ENCODE results near the gene UBE2V1.
"Not testable (repeated sequence)": the region's sequence is repeated elsewhere in the genome, so short reads cannot be mapped to it uniquely, and the experiment has no call there.

The UBE2V1 gene

GRCh38 chr20:50137702-50138101, 24.8 kb upstream of the UBE2V1 start:
- not testable (repeated sequence) for DNase-seq (ENCODE audit: low spot score)

- DNase-seq (ENCODE audit: low spot score): no peak
Measured at GRCh38 chr20:50136822-50137599, 24.1 kb upstream of the UBE2V1 start.

GRCh38 chr20:50135157-50135556, 22.2 kb upstream of the UBE2V1 start:
- not testable (repeated sequence) for DNase-seq (ENCODE audit: low spot score)

GRCh38 chr20:50133474-50134217, 20.7 kb upstream of the UBE2V1 start:
- DNase-seq (ENCODE audit: low spot score): no peak

GRCh38 chr20:50133041-50133440, 20.1 kb upstream of the UBE2V1 start:
- DNase-seq (ENCODE audit: low spot score): no peak

GRCh38 chr20:50130995-50131394, 18.0 kb upstream of the UBE2V1 start:
- peak; percentile 64 for DNase-seq (ENCODE audit: low spot score)

- no peak for DNase-seq (ENCODE audit: low spot score)
Measured at GRCh38 chr20:50130356-50130723, 17.4 kb upstream of the UBE2V1 start.

GRCh38 chr20:50129662-50130355, 16.9 kb upstream of the UBE2V1 start:
- DNase-seq (ENCODE audit: low spot score): peak; percentile 64

GRCh38 chr20:50128520-50128905, 15.6 kb upstream of the UBE2V1 start:
- no peak for DNase-seq (ENCODE audit: low spot score)

- no peak for DNase-seq (ENCODE audit: low spot score)
Measured at GRCh38 chr20:50127587-50128519, 14.9 kb upstream of the UBE2V1 start.

- no peak for DNase-seq (ENCODE audit: low spot score)
Measured at GRCh38 chr20:50126662-50127061, 13.7 kb upstream of the UBE2V1 start.

GRCh38 chr20:50125279-50125678, 12.3 kb upstream of the UBE2V1 start:
- no peak for DNase-seq (ENCODE audit: low spot score)

GRCh38 chr20:50124496-50124895, 11.5 kb upstream of the UBE2V1 start:
- DNase-seq (ENCODE audit: low spot score): no peak

- DNase-seq (ENCODE audit: low spot score): no peak
Measured at GRCh38 chr20:50123418-50123817, 10.5 kb upstream of the UBE2V1 start.

- no peak for DNase-seq (ENCODE audit: low spot score)
Measured at GRCh38 chr20:50122763-50123162, 9.8 kb upstream of the UBE2V1 start.

- DNase-seq (ENCODE audit: low spot score): peak; percentile 56
Measured at GRCh38 chr20:50121858-50122271, 8.9 kb upstream of the UBE2V1 start.

GRCh38 chr20:50120935-50121693, 8.2 kb upstream of the UBE2V1 start:
- peak; percentile 67 for DNase-seq (ENCODE audit: low spot score)

- no peak for DNase-seq (ENCODE audit: low spot score)
Measured at GRCh38 chr20:50118203-50118602, 5.3 kb upstream of the UBE2V1 start.

GRCh38 chr20:50116368-50116999, 3.5 kb upstream of the UBE2V1 start:
- no peak for DNase-seq (ENCODE audit: low spot score)

GRCh38 chr20:50115591-50116367, 2.8 kb upstream of the UBE2V1 start:
- peak; percentile 93 for DNase-seq (ENCODE audit: low spot score)

Measured in AG08396 (cell line).